IMR-90 (cell line): Measurements from ENCODE around the gene MGAT1. TPM values are rescaled to one million over a fixed set of nuclear protein-coding genes. Genes with fewer than 3 reads are reported as not detected.

Source experiments
- ATAC-seq: fragments of 200-7000 bp; cut with Tn5 transposase; 2 replicates; pipeline ENCODE4 v1.9.1; 2020; ENCODE audit warnings: low read depth, mild to moderate bottlenecking, moderate library complexity
- BruUV-seq: library from RNA; stranded (reverse); fragments of 400-500 nt; replicated peaks from 2 replicates; lab custom pipeline; 2021; lab: Mats Ljungman, UMichigan
- CTCF ChIA-PET: fragments of 300-600 bp; formaldehyde crosslinking; extraction: SDS; loops from one replicate; lab custom pipeline; 2021; ENCODE audit warnings: antibody characterized with exemption; lab: Yijun Ruan, JAX
- POLR2A ChIA-PET: fragments of 300-600 bp; sonication (Branson Sonifier 250); formaldehyde crosslinking; loops from one replicate; lab custom pipeline; 2022; ENCODE audit warnings: antibody characterized with exemption; ENCODE audit not compliant: unreplicated experiment; lab: Charles Lee
- DNase-seq: peaks from one replicate; pipeline ENCODE4 v3.0.0; 2013
- H2AFZ ChIP-seq: replicated peaks from 2 replicates; pipeline ENCODE3; 2013; ENCODE audit warnings: low read length, mild to moderate bottlenecking; ENCODE audit not compliant: poor library complexity
- H2AK5ac ChIP-seq: 2 replicates; pipeline ENCODE4 v1.6.1; 2013; ENCODE audit warnings: low read depth, low read length, inconsistent platforms
- H2AK9ac ChIP-seq: replicated peaks from 2 replicates; pipeline ENCODE3; 2013; ENCODE audit warnings: mild to moderate bottlenecking, low read depth, low read length, moderate library complexity; ENCODE audit not compliant: poor library complexity
- H2BK120ac ChIP-seq: 2 replicates; pipeline ENCODE4 v1.6.1; 2013; ENCODE audit warnings: low read depth, low read length, inconsistent platforms
- H2BK15ac ChIP-seq: 3 replicates; pipeline ENCODE4 v1.6.1; 2013; ENCODE audit warnings: low read depth, low read length, inconsistent platforms
- H2BK20ac ChIP-seq: 2 replicates; pipeline ENCODE4 v1.6.1; 2013; ENCODE audit warnings: low read depth, mild to moderate bottlenecking, inconsistent platforms, low read length, moderate library complexity
- H2BK5ac ChIP-seq: 2 replicates; pipeline ENCODE4 v1.6.1; 2013; ENCODE audit warnings: mild to moderate bottlenecking, low read depth, low read length, inconsistent platforms; ENCODE audit not compliant: poor library complexity, severe bottlenecking
- H3K14ac ChIP-seq: replicated peaks from 2 replicates; pipeline ENCODE4 v1.6.1; 2013; ENCODE audit warnings: low read depth, low read length, inconsistent platforms
- H3K18ac ChIP-seq: 2 replicates; pipeline ENCODE4 v1.6.1; 2013; ENCODE audit warnings: low read depth, low read length, control low read depth
- H3K23ac ChIP-seq: 2 replicates; pipeline ENCODE4 v1.6.1; 2013; ENCODE audit warnings: low read depth, low read length, inconsistent platforms
- H3K27ac ChIP-seq: 2 replicates; pipeline ENCODE4 v1.5.1; 2013; ENCODE audit warnings: mild to moderate bottlenecking, control low read depth, low read length; ENCODE audit not compliant: insufficient read depth
- H3K27me3 ChIP-seq: 2 replicates; pipeline ENCODE4 v1.6.1; 2013; ENCODE audit warnings: low read length; ENCODE audit not compliant: control insufficient read depth, insufficient read depth
- H3K36me3 ChIP-seq: 2 replicates; pipeline ENCODE4 v1.6.1; 2013; ENCODE audit warnings: low read length, mixed read lengths; ENCODE audit not compliant: control insufficient read depth, insufficient read depth
- H3K4ac ChIP-seq: 2 replicates; pipeline ENCODE4 v1.6.1; 2013; ENCODE audit warnings: low read depth, low read length, inconsistent platforms
- H3K4me1 ChIP-seq: 2 replicates; pipeline ENCODE4 v1.6.1; 2013; ENCODE audit warnings: low read length, mixed read lengths; ENCODE audit not compliant: control insufficient read depth, insufficient read depth
- H3K4me2 ChIP-seq: 2 replicates; pipeline ENCODE4 v1.6.1; 2013; ENCODE audit warnings: low read depth, mild to moderate bottlenecking, control low read depth, low read length, moderate library complexity
- H3K4me3 ChIP-seq: 2 replicates; pipeline ENCODE4 v1.5.1; 2013; ENCODE audit warnings: low read depth, mild to moderate bottlenecking, control low read depth, low read length, moderate library complexity; ENCODE audit not compliant: insufficient read depth
- H3K56ac ChIP-seq: 2 replicates; pipeline ENCODE4 v1.6.1; 2013; ENCODE audit warnings: low read length, inconsistent platforms; ENCODE audit not compliant: insufficient read depth; ENCODE audit errors: extremely low read depth
- H3K79me1 ChIP-seq, 2 experiments: 2 replicates each; pipeline ENCODE4 v1.6.1; 2013; ENCODE audit warnings: low read length in 2 of 2, inconsistent platforms in 1 of 2, low read depth in 1 of 2
- H3K9ac ChIP-seq: 2 replicates; pipeline ENCODE4 v1.6.1; 2013; ENCODE audit warnings: low read depth, low read length, control low read depth
- H3K9me1 ChIP-seq: 2 replicates; pipeline ENCODE4 v1.6.1; 2013; ENCODE audit warnings: low read length, inconsistent platforms; ENCODE audit not compliant: insufficient read depth
- H3K9me3 ChIP-seq: 2 replicates; pipeline ENCODE4 v1.6.1; 2013; ENCODE audit warnings: low read length; ENCODE audit not compliant: control insufficient read depth, insufficient read depth
- H4K20me1 ChIP-seq: 2 replicates; pipeline ENCODE4 v1.6.1; 2013; ENCODE audit warnings: low read length, inconsistent platforms; ENCODE audit not compliant: insufficient read depth
- H4K5ac ChIP-seq: 2 replicates; pipeline ENCODE4 v1.6.1; 2013; ENCODE audit warnings: mild to moderate bottlenecking, low read depth, low read length, control low read depth
- H4K8ac ChIP-seq, 2 experiments: 2 replicates each; pipeline ENCODE4 v1.6.1; 2013; ENCODE audit warnings: low read depth in 2 of 2, low read length in 2 of 2, control low read depth in 1 of 2, inconsistent platforms in 1 of 2
- H4K91ac ChIP-seq: 2 replicates; pipeline ENCODE4 v1.6.1; 2013; ENCODE audit warnings: low read depth, low read length, inconsistent platforms; ENCODE audit not compliant: insufficient read depth
- FOS ChIP-seq: fragments of 150-350 bp; IDR thresholded peaks from 2 replicates; pipeline ENCODE4 v1.6.1; 2016; ENCODE audit warnings: low read depth, low read length
- MAFK ChIP-seq: IDR thresholded peaks from 2 replicates; pipeline ENCODE4 v1.6.1; 2012; ENCODE audit warnings: low read depth, low read length, improper control_type of control experiment
- SMC3 ChIP-seq: fragments of 150-350 bp; IDR thresholded peaks from 2 replicates; pipeline ENCODE4 v1.6.1; 2016; ENCODE audit warnings: low read depth, mild to moderate bottlenecking, antibody characterized with exemption, low read length, moderate library complexity
- WGBS, 2 experiments: methylation state at CpG; one replicate each; pipeline versions ENCODE4 v1.1.5 to v1.1.7; 2013; ENCODE audit warnings: missing lambda C conversion rate in 2 of 2; ENCODE audit not compliant: insufficient read length in 1 of 2; ENCODE audit errors: extremely low coverage in 2 of 2; 5-methylcytosine and 5-hydroxymethylcytosine counted together
- dilution Hi-C: fragments of 300-500 bp; cut with HindIII; formaldehyde crosslinking; loops from one replicate; pipeline ENCODE4 v1.14.3; 2018; ENCODE audit warnings: low sequenced_read_pairs; ENCODE audit not compliant: unreplicated experiment
- in situ Hi-C: fragments of 300-500 bp; cut with MboI; formaldehyde crosslinking; loops from 3 replicates; pipeline ENCODE4 v1.14.3; 2019; ENCODE audit warnings: low sequenced_read_pairs, inconsistent platforms, mixed read lengths
- intact Hi-C: fragments of 100-400 bp; cut with micrococcal nuclease; formaldehyde crosslinking; loops from 2 replicates; pipeline ENCODE4 v1.10.0; 2022
- polyA plus RNA-seq, 3 experiments: library from polyadenylated mRNA; depleted of rRNA; stranded (reverse); fragments of >200 nt; gene quantifications; 2 replicates each; pipeline ENCODE4 v1.2.3, GENCODE V29; 2012; ENCODE audit warnings: low replicate concordance in 1 of 3
- total RNA-seq: library from RNA; depleted of rRNA; stranded (reverse); fragments of >200 nt; gene quantifications from 2 replicates; pipeline ENCODE4 v1.2.3, GENCODE V29; 2012

The MGAT1 gene
- total and polyA plus RNA-seq, 2 of the 4 experiments (the other 2 are of a cell fraction) = 56.3 to 141 TPM

GRCh38 chr5:180739958-180740357 is 62.6 kb downstream of the MGAT1 start, which contains the start of gene OR2Y1:
Gene OR2Y1 (minus strand): TSS chr5:180740058. CDS start chr5:180740058, 0 bp downstream.
- CTCF ChIA-PET = no interaction called here

More at GRCh38 chr5:180739958-180740357, 62.6 kb downstream of the MGAT1 start, which contains the start of gene OR2Y1:
- POLR2A ChIA-PET = no interaction called here
- intact Hi-C loops = no loop called here
- Histone ChIP-seq H2BK120ac (no peak within 1 kb of the TSS), H2AK5ac (no peak within 1 kb of the TSS), H3K27me3 (no peaks in the 10 kb centered on the region; the same call in 1 of the 2 replicates), H3K23ac (no peak within 1 kb of the TSS), H2AFZ (no peak within 1 kb of the TSS), H4K91ac (no peak within 1 kb of the TSS), H2BK20ac (no peak within 1 kb of the TSS), H3K27ac (no peak within 1 kb of the TSS), H3K9me1 (no peaks in the 10 kb centered on the region), H3K4me3 (no peak within 1 kb of the TSS), H3K14ac (no peak within 1 kb of the TSS), H2BK5ac (no peak within 1 kb of the TSS), H3K9ac (no peak within 1 kb of the TSS), H3K9me3 (no peaks in the 10 kb centered on the region; the same call in 1 of the 2 replicates), H3K4me2 (no peak within 1 kb of the TSS), H3K79me1 (no peaks in the 10 kb centered on the region), H3K4ac (no peak within 1 kb of the TSS), H2AK9ac (no peak within 1 kb of the TSS), H3K4me1 (no peaks in the 10 kb centered on the region), H4K8ac (no peak within 1 kb of the TSS), H3K36me3 (no peaks in the 10 kb centered on the region), H2BK15ac (no peak within 1 kb of the TSS), H4K5ac (no peak within 1 kb of the TSS), H4K20me1 (no peaks in the 10 kb centered on the region), H3K56ac (no peak within 1 kb of the TSS), H3K18ac (no peak within 1 kb of the TSS)
- WGBS, 2 experiments = no CpG with 5 or more reads among the region's 2 CpGs
- TF ChIP-seq SMC3 (no peak), MAFK (no peak), FOS (no peak)
- DNase-seq = no peak
- dilution Hi-C loops = no loop called here
- in situ Hi-C loops = no loop called here
- ATAC-seq = no peak
- no TSS peak for BruUV-seq
